Aorta (tissue), 5 donors: ENCODE data around the gene TFE3. TPM values are rescaled to one million over a fixed set of nuclear protein-coding genes. Genes with fewer than 3 reads are reported as not detected.
A peak's percentile ranks its signal among the peaks of the same experiment; 100 is the strongest.

Experiments
- ATAC-seq: fragments of 200-7000 bp; cut with Tn5 transposase; one replicate; pipeline ENCODE4 v1.9.1; 2022; ENCODE audit warnings: moderate library complexity; ENCODE audit not compliant: low FRiP score
- DNase-seq, 2 donors: peaks; one replicate each; pipeline ENCODE4 v3.0.0-alpha.2; 2020
- H3K27ac ChIP-seq, 2 donors: one replicate each; pipeline ENCODE4 v1.5.1; 2013; ENCODE audit warnings: low read length in 2 of 2, mild to moderate bottlenecking in 2 of 2, moderate library complexity in 2 of 2, control low read depth in 1 of 2, inconsistent platforms in 1 of 2, low read depth in 1 of 2
- H3K27me3 ChIP-seq, 2 donors: one replicate each; pipeline ENCODE4 v1.6.1; 2013; ENCODE audit warnings: control low read depth in 1 of 2, low read length in 1 of 2, mild to moderate bottlenecking in 1 of 2, moderate library complexity in 1 of 2; ENCODE audit not compliant: insufficient read depth in 2 of 2, control insufficient read depth in 1 of 2
- H3K36me3 ChIP-seq, 2 donors: one replicate each; pipeline ENCODE4 v1.6.1; 2013; ENCODE audit warnings: control low read depth in 1 of 2, low read length in 1 of 2, mild to moderate bottlenecking in 1 of 2; ENCODE audit not compliant: insufficient read depth in 2 of 2, control insufficient read depth in 1 of 2
- H3K4me1 ChIP-seq, 2 donors: one replicate each; pipeline ENCODE4 v1.6.1; 2013; ENCODE audit warnings: low read length in 2 of 2, control low read depth in 1 of 2, mild to moderate bottlenecking in 1 of 2, moderate library complexity in 1 of 2; ENCODE audit not compliant: insufficient read depth in 2 of 2, control insufficient read depth in 1 of 2
- H3K4me3 ChIP-seq, 2 donors: one replicate each; pipeline ENCODE4 v1.5.1; 2013; ENCODE audit warnings: low read length in 2 of 2, control low read depth in 1 of 2, mild to moderate bottlenecking in 1 of 2
- H3K9me3 ChIP-seq: one replicate; pipeline ENCODE4 v1.6.1; 2013; ENCODE audit warnings: mild to moderate bottlenecking, low read length; ENCODE audit not compliant: control insufficient read depth
- WGBS, 2 donors: extraction: QIAGEN DNeasy Blood & Tissue Kit; methylation state at CpG; one replicate each; pipeline ENCODE4 v1.1.7; 2013; 5-methylcytosine and 5-hydroxymethylcytosine counted together
- intact Hi-C, 2 donors: fragments of 100-400 bp; cut with DNase I; formaldehyde crosslinking; loops; one replicate each; pipeline versions ENCODE4 v1.14.2 to v1.15.0; 2022
- long read RNA-seq, 2 donors: library from polyadenylated mRNA; unstranded; transcript quantifications; one replicate each; pipeline ENCODE4 v2.0.0, GENCODE V29; 2020 to 2021
- polyA plus RNA-seq, 2 donors: library from polyadenylated mRNA; stranded (reverse); fragments of 200-250 nt; gene quantifications; one replicate each; pipeline ENCODE4 v1.2.3, GENCODE V29; 2013
- total RNA-seq, 2 donors: library from RNA; stranded (reverse); fragmentation: NEBNext Ultra II Directional; extraction: Animal tissue kit (Norgen Biotek cat#: 25700); gene quantifications; one replicate each; pipeline ENCODE4 v1.2.1, GENCODE V29; 2021
- donor health status: healthy with polysubstance abuse.
- donor health status: Bipolar disorder and iron deficiency.
- donor health status: DM: no; HTN: no; CAD: no.
- donor health status: DM: no; HTN: no; CAD: no.
- donor health status: DM: yes; HTN: yes; CAD: no.

The TFE3 gene, protein sequence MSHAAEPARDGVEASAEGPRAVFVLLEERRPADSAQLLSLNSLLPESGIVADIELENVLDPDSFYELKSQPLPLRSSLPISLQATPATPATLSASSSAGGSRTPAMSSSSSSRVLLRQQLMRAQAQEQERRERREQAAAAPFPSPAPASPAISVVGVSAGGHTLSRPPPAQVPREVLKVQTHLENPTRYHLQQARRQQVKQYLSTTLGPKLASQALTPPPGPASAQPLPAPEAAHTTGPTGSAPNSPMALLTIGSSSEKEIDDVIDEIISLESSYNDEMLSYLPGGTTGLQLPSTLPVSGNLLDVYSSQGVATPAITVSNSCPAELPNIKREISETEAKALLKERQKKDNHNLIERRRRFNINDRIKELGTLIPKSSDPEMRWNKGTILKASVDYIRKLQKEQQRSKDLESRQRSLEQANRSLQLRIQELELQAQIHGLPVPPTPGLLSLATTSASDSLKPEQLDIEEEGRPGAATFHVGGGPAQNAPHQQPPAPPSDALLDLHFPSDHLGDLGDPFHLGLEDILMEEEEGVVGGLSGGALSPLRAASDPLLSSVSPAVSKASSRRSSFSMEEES
- 10 to 100 TPM; 67.7 to 70.6 TPM for total RNA-seq
- polyA plus RNA-seq = 10 to 100 TPM; 23.4 to 47.0 TPM
- long read RNA-seq, donor 1, transcript TFE3-201 (10 exons, 3,415 nt) = major isoform, 31 of 136 reads
- long read RNA-seq, donor 1, transcript TFE3-204 (10 exons, 3,279 nt) = minor isoform, 17 of 136 reads
- long read RNA-seq, donor 1, partial matches to known transcripts = 37 of 136 reads
- long read RNA-seq, donor 1, other reads (novel, unspliced or antisense) = 51 of 136 reads
- long read RNA-seq, donor 2, transcript TFE3-201 (10 exons, 3,415 nt) = major isoform, 20 of 53 reads
- long read RNA-seq, donor 2, transcript TFE3-204 (10 exons, 3,279 nt) = minor isoform, 11 of 53 reads
- long read RNA-seq, donor 2, partial matches to known transcripts = 8 of 53 reads
- long read RNA-seq, donor 2, other reads (novel, unspliced or antisense) = 13 of 53 reads

GRCh38 chrX:49043220-49043986 lies at the start of gene TFE3:
Gene TFE3 (minus strand): TSS chrX:49043357. CDS start chrX:49043226, 131 bp downstream.
- intact Hi-C loops = loop anchor here in 1 of 2 donors (5.0 kb wide), 2 partner anchors 41 to 86 kb away; partner anchors contain the start of genes GRIPAP1 and OTUD5
- H3K4me1 ChIP-seq = no peaks in the 10 kb centered on the region
- H3K27me3 ChIP-seq = no peaks in the 10 kb centered on the region
- H3K36me3 ChIP-seq = peaks cover 0 to 6% of the 10 kb centered on the region in 2 donors
- DNase-seq = peak; percentile 98 to 99
- peak; percentile 93 for ATAC-seq
- H3K4me3 ChIP-seq = peak within 1 kb of the TSS; percentile 32 to 77
- WGBS, 2 donors = 0 to 35% methylated on average over 53 to 67 of the region's 67 CpGs
- no peaks in the 10 kb centered on the region for H3K9me3 ChIP-seq
- H3K27ac ChIP-seq = peak within 1 kb of the TSS; percentile 50 to 93

GRCh38 chrX:49089553-49089952 lies 46.4 kb upstream of the TFE3 start:
- H3K4me3 ChIP-seq = no peak overlapping the region
- H3K27ac ChIP-seq = no peak overlapping the region
- H3K9me3 ChIP-seq = no peaks in the 10 kb centered on the region
- intact Hi-C loops = no loop called here
- DNase-seq = no peak
- H3K4me1 ChIP-seq = no peaks in the 10 kb centered on the region
- no peaks in the 10 kb centered on the region for H3K27me3 ChIP-seq
- H3K36me3 ChIP-seq = no peaks in the 10 kb centered on the region
- no peak for ATAC-seq
- WGBS, 2 donors = 67 to 72% methylated on average over 4 of the region's 4 CpGs

- Histone ChIP-seq H3K4me1 (no peaks in the 10 kb centered on the region), H3K9me3 (no peaks in the 10 kb centered on the region), H3K4me3 (no peak overlapping the region), H3K27ac (no peak overlapping the region), H3K27me3 (no peaks in the 10 kb centered on the region), H3K36me3 (no peaks in the 10 kb centered on the region)
- ATAC-seq (no peak), DNase-seq (no peak)
- WGBS, 2 donors = 76 to 81% methylated on average over 4 of the region's 4 CpGs
- intact Hi-C loops = no loop called here
Observed at GRCh38 chrX:49082271-49082871, 39.2 kb upstream of the TFE3 start.

- peak within 1 kb of the TSS; percentile 23 to 86 for H3K27ac ChIP-seq
- H3K36me3 ChIP-seq = no peaks in the 10 kb centered on the region
- ATAC-seq (peak; percentile 90), DNase-seq (peak; percentile 83 to 90)
- no peaks in the 10 kb centered on the region for H3K4me1 ChIP-seq
- no peaks in the 10 kb centered on the region for H3K27me3 ChIP-seq
- intact Hi-C loops = no loop called here
- no peaks in the 10 kb centered on the region for H3K9me3 ChIP-seq
- peak within 1 kb of the TSS; percentile 54 to 87 for H3K4me3 ChIP-seq
- WGBS, 2 donors = 1 to 32% methylated on average over 54 to 55 of the region's 55 CpGs
Observed at GRCh38 chrX:49079489-49080428, 36.6 kb upstream of the TFE3 start, which contains the start of gene WDR45. Gene WDR45 (minus strand): TSS chrX:49079887. CDS start chrX:49078095, 1,792 bp downstream.

GRCh38 chrX:49077941-49078340 lies 34.8 kb upstream of the TFE3 start:
- intact Hi-C loops = no loop called here
- ATAC-seq (no peak), DNase-seq (no peak)
- H3K4me3 ChIP-seq = no peak overlapping the region
- no peaks in the 10 kb centered on the region for H3K36me3 ChIP-seq
- no peak overlapping the region for H3K27ac ChIP-seq
- H3K9me3 ChIP-seq = no peaks in the 10 kb centered on the region
- 75 to 82% methylated on average over 5 of the region's 5 CpGs for WGBS, 2 donors
- H3K27me3 ChIP-seq = no peaks in the 10 kb centered on the region
- H3K4me1 ChIP-seq = no peaks in the 10 kb centered on the region

GRCh38 chrX:49075347-49075746 lies 32.2 kb upstream of the TFE3 start:
- WGBS, 2 donors = 87 to 89% methylated on average over 13 of the region's 13 CpGs
- no peaks in the 10 kb centered on the region for H3K4me1 ChIP-seq
- no peaks in the 10 kb centered on the region for H3K36me3 ChIP-seq
- H3K27ac ChIP-seq = no peak overlapping the region
- no peak overlapping the region for H3K4me3 ChIP-seq
- intact Hi-C loops = no loop called here
- no peak for DNase-seq
- ATAC-seq = no peak
- H3K9me3 ChIP-seq = no peaks in the 10 kb centered on the region
- H3K27me3 ChIP-seq = no peaks in the 10 kb centered on the region
